ENCODE data around the gene KRTAP13-2.

DNA sequence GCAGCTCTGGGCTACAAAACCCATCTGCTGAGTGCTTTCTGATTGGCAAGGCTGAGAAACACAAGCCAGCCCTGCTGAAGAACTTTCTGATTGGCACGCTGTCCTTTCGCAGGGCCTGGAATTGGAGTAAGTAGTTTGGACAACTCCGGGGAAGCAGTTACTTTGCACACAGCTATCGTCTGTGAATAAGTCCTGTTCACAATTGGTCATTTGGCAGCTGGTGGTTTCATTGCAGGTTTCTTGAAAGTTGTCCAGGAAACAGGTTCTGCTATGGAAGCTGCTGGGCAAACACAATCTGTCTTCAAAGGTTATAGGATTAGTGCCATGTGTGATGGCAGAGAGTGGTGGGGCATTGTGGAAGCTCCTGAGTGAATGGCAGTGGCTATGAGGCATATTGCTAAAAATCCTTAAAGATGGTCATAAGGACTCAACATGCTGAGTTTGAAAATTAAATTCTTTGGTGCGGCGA, 34.8 kb downstream of the KRTAP13-2 start, which contains the start of gene KRTAP27-1:
- TF ChIP-seq, protein P1, sequence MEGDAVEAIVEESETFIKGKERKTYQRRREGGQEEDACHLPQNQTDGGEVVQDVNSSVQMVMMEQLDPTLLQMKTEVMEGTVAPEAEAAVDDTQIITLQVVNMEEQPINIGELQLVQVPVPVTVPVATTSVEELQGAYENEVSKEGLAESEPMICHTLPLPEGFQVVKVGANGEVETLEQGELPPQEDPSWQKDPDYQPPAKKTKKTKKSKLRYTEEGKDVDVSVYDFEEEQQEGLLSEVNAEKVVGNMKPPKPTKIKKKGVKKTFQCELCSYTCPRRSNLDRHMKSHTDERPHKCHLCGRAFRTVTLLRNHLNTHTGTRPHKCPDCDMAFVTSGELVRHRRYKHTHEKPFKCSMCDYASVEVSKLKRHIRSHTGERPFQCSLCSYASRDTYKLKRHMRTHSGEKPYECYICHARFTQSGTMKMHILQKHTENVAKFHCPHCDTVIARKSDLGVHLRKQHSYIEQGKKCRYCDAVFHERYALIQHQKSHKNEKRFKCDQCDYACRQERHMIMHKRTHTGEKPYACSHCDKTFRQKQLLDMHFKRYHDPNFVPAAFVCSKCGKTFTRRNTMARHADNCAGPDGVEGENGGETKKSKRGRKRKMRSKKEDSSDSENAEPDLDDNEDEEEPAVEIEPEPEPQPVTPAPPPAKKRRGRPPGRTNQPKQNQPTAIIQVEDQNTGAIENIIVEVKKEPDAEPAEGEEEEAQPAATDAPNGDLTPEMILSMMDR (optimal IDR thresholded peaks at IDR 0.05 in 1 of 3, IDR thresholded peaks at IDR 0.05 in 1 of 3, conservative IDR thresholded peaks at IDR 0.05 in 1 of 3; ENCODE audit: extremely low read depth in 1 of 3, insufficient read depth in 2 of 3, low read length in 3 of 3) = no peak
- no peak for TF ChIP-seq EZH2 (IDR thresholded peaks at IDR 0.05; ENCODE audit: low read length)
